Spleen (tissue), 11 donors: ENCODE results near the gene DDX20. TPM values are rescaled to one million over a fixed set of nuclear protein-coding genes. Genes with fewer than 3 reads are reported as not detected.
A peak's percentile ranks its signal among the peaks of the same experiment; 100 is the strongest.

Experiments used
- DNase-seq: peaks from one replicate; pipeline ENCODE4 v3.0.0-alpha.2; 2020
- H3K27ac ChIP-seq, 8 donors: fragments of 200-600 bp; sonication (generic) in 7 of 8; 1 replicate in 4 of 8; 2 replicates in 4 of 8; pipeline versions ENCODE4 v1.5.0 to v1.8.0; 2016 to 2021; ENCODE audit warnings: inconsistent platforms in 4 of 8, mild to moderate bottlenecking in 4 of 8, moderate library complexity in 1 of 8
- H3K27me3 ChIP-seq, 7 donors: fragments of 200-600 bp; sonication (generic) in 6 of 7; replicated peaks in 1 of 7; 1 replicate in 4 of 7; 2 replicates in 3 of 7; pipeline versions ENCODE4 v1.5.0 to v1.8.0; 2016 to 2021; ENCODE audit warnings: inconsistent platforms in 3 of 7, mild to moderate bottlenecking in 1 of 7
- H3K36me3 ChIP-seq, 6 donors: fragments of 200-600 bp; sonication (generic) in 5 of 6; 1 replicate in 4 of 6; 2 replicates in 2 of 6; pipeline versions ENCODE4 v1.5.0 to v1.8.0; 2016 to 2021; ENCODE audit warnings: inconsistent platforms in 2 of 6
- H3K4me1 ChIP-seq, 6 donors: fragments of 200-600 bp; sonication (generic) in 5 of 6; 1 replicate in 3 of 6; 2 replicates in 3 of 6; pipeline versions ENCODE4 v1.5.0 to v1.8.0; 2016 to 2021; ENCODE audit warnings: inconsistent platforms in 3 of 6
- H3K4me3 ChIP-seq, 8 donors: fragments of 200-600 bp; sonication (generic) in 7 of 8; 1 replicate in 4 of 8; 2 replicates in 4 of 8; pipeline versions ENCODE4 v1.5.0 to v1.8.0; 2016 to 2021; ENCODE audit warnings: inconsistent platforms in 4 of 8, mild to moderate bottlenecking in 4 of 8, moderate library complexity in 2 of 8
- H3K9me3 ChIP-seq, 8 donors: fragments of 200-600 bp; sonication (generic) in 7 of 8; 1 replicate in 4 of 8; 2 replicates in 4 of 8; pipeline versions ENCODE4 v1.5.0 to v1.8.0; 2016 to 2021; ENCODE audit warnings: inconsistent platforms in 4 of 8
- CTCF ChIP-seq, 11 experiments: fragments of 200-600 bp in 7 of 11; fragments of 450-650 bp in 4 of 11; sonication (generic) in 4 of 11; IDR thresholded peaks in 8 of 11; conservative IDR thresholded peaks in 3 of 11; 1 replicate in 7 of 11; 2 replicates in 4 of 11; pipeline versions ENCODE4 v1.4.0 to v1.8.0; 2016 to 2021; ENCODE audit warnings: antibody characterized with exemption in 11 of 11, inconsistent platforms in 4 of 11, mild to moderate bottlenecking in 1 of 11
- POLR2A ChIP-seq, 3 donors: fragments of 450-650 bp; IDR thresholded peaks; one replicate each; pipeline ENCODE4 v1.5.1; 2017; ENCODE audit warnings: antibody characterized with exemption in 3 of 3, mild to moderate bottlenecking in 1 of 3
- POLR2AphosphoS5 ChIP-seq, 3 donors: sonication (generic); formaldehyde crosslinking; IDR thresholded peaks; one replicate each; pipeline ENCODE4 v1.5.1; 2017; ENCODE audit warnings: antibody characterized with exemption in 3 of 3
- WGBS, 5 donors: extraction: QIAGEN DNeasy Blood & Tissue Kit in 3 of 5; methylation state at CpG; one replicate each; pipeline versions ENCODE4 v1.1.5 to v1.1.7; 2013 to 2018; 5-methylcytosine and 5-hydroxymethylcytosine counted together
- intact Hi-C: fragments of 100-400 bp; cut with DNase I; formaldehyde crosslinking; loops from one replicate; pipeline ENCODE4 v1.15.0; 2023; ENCODE audit warnings: low total_unique reads
- polyA plus RNA-seq, 3 donors: library from polyadenylated mRNA; stranded (reverse); fragments of 200-250 nt; gene quantifications; one replicate each; pipeline ENCODE4 v1.2.1, GENCODE V29; 2013
- total RNA-seq, 7 donors: library from RNA; depleted of rRNA in 3 of 7; stranded (reverse); fragments of >200 nt in 3 of 7; fragmentation: NEBNext Ultra II Directional in 4 of 7; extraction: Animal tissue kit (Norgen Biotek cat#: 25700) in 4 of 7; gene quantifications; one replicate each; pipeline versions ENCODE4 v1.1.0 to v1.2.1, GENCODE V29; 2016 to 2021
- donor health status: healthy with polysubstance abuse.
- donor health status: DM: no; HTN: no; CAD: no; lungs with moderate emphysema.
- donor health status: DM: no; HTN: no; CAD: no.
- donor health status: Bipolar disorder and iron deficiency.
- donor health status: healthy.
- donor health status: DM: no; HTN: no; CAD: no.
- donor health status: DM: yes; HTN: yes; CAD: no.

The DDX20 gene
- total and polyA plus RNA-seq, 10 donors: 7.6 to 40.3 (median 13.3) TPM

GRCh38 chr1:111719674-111720132 is 36.0 kb upstream of the DDX20 start:
- WGBS, 5 donors: 60 to 89% (median 67%) methylated on average over 4 of the region's 4 CpGs
- H3K36me3 ChIP-seq: peaks cover 0 to 22% (median 7%) of the 10 kb centered on the region in 6 donors
- H3K9me3 ChIP-seq: no peaks in the 10 kb centered on the region
- no peak for TF ChIP-seq POLR2A (IDR thresholded peaks at IDR 0.05)
- no peak for TF ChIP-seq POLR2AphosphoS5 (IDR thresholded peaks at IDR 0.05)
- no peak for TF ChIP-seq CTCF (IDR thresholded peaks at IDR 0.05 in 8 of 11, conservative IDR thresholded peaks at IDR 0.05 in 3 of 11)
- no peak for DNase-seq
- peaks cover 0 to 57% (median 20%) of the 10 kb centered on the region in 6 donors for H3K4me1 ChIP-seq
- H3K4me3 ChIP-seq: peak overlapping the region in 1 of 8 donors; percentile 35
- H3K27ac ChIP-seq: peak overlapping the region in 4 of 8 donors; percentile 63 to 93 (median 84)
- intact Hi-C loops: loop anchor here (5.0 kb wide), 1 partner anchor 33 kb away; no protein-coding TSS in a partner anchor
- no peaks in the 10 kb centered on the region for H3K27me3 ChIP-seq

- peak overlapping the region in 7 of 8 donors; percentile 58 to 93 (median 76) for H3K27ac ChIP-seq
- WGBS, 5 donors: 58 to 73% (median 71%) methylated on average over 7 of the region's 7 CpGs
- DNase-seq: no peak
- H3K4me3 ChIP-seq: peak overlapping the region in 1 of 8 donors; percentile 35
- H3K36me3 ChIP-seq: peaks cover 0 to 19% (median 7%) of the 10 kb centered on the region in 6 donors
- intact Hi-C loops: no loop called here
- TF ChIP-seq POLR2A (IDR thresholded peaks at IDR 0.05) (no peak), POLR2AphosphoS5 (IDR thresholded peaks at IDR 0.05) (peak in 2 of 3 donors; percentile 3 to 22), CTCF (IDR thresholded peaks at IDR 0.05 in 8 of 11, conservative IDR thresholded peaks at IDR 0.05 in 3 of 11) (no peak)
- no peaks in the 10 kb centered on the region for H3K27me3 ChIP-seq
- no peaks in the 10 kb centered on the region for H3K9me3 ChIP-seq
- peaks cover 0 to 60% (median 22%) of the 10 kb centered on the region in 6 donors for H3K4me1 ChIP-seq
Measured at GRCh38 chr1:111720274-111720976, 35.3 kb upstream of the DDX20 start.

DNA sequence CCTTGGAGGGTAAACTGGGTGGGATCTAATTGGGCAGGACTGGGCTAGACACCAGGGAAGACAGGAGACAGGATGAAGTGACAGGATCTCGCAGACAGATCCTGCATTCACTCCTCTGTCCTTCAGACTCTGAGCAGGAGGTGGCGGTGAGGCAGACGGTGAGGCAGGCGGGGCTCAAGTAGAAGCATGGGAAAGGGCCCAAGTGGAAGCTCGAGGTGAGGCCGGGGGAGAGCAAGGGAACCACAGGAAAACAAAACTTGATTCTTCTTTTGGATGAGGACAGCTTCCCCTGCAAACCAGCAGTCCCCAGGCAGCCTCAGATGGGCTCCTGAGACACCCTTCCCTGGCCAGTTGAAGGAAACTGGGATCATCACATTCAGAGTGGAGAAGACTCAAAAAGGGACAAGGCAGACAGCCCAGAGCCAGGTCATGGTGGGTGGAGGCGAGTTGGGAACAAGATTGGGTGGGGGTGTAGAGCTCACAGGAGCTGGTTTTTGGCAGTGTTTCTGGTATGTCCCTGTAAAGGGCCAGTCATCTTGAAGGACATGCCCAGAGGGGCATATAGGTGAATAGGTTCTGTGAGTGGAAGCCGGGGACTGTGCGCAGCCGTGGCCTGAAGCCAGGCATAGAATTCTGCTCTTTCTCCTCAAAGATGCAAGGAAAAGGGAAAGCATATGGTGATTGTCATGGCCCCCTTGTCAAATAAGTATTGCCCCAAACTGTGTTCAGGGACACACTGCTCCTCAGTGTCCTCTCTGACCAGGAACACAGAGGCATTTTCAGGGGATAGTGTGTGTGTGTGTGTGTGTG is 34.5 kb upstream of the DDX20 start:
- intact Hi-C loops: no loop called here
- H3K9me3 ChIP-seq: no peaks in the 10 kb centered on the region
- peak overlapping the region in 6 of 8 donors; percentile 58 to 93 (median 78) for H3K27ac ChIP-seq
- H3K27me3 ChIP-seq: no peaks in the 10 kb centered on the region
- H3K36me3 ChIP-seq: peaks cover 0 to 14% (median 6%) of the 10 kb centered on the region in 6 donors
- peak overlapping the region in 1 of 8 donors; percentile 9 for H3K4me3 ChIP-seq
- no peak for TF ChIP-seq POLR2A (IDR thresholded peaks at IDR 0.05)
- peak; percentile 19 to 45 (median 36) for TF ChIP-seq POLR2AphosphoS5 (IDR thresholded peaks at IDR 0.05)
- peaks cover 0 to 61% (median 22%) of the 10 kb centered on the region in 6 donors for H3K4me1 ChIP-seq
- 73 to 83% (median 77%) methylated on average over 10 of the region's 10 CpGs for WGBS, 5 donors
- DNase-seq: no peak

DNA sequence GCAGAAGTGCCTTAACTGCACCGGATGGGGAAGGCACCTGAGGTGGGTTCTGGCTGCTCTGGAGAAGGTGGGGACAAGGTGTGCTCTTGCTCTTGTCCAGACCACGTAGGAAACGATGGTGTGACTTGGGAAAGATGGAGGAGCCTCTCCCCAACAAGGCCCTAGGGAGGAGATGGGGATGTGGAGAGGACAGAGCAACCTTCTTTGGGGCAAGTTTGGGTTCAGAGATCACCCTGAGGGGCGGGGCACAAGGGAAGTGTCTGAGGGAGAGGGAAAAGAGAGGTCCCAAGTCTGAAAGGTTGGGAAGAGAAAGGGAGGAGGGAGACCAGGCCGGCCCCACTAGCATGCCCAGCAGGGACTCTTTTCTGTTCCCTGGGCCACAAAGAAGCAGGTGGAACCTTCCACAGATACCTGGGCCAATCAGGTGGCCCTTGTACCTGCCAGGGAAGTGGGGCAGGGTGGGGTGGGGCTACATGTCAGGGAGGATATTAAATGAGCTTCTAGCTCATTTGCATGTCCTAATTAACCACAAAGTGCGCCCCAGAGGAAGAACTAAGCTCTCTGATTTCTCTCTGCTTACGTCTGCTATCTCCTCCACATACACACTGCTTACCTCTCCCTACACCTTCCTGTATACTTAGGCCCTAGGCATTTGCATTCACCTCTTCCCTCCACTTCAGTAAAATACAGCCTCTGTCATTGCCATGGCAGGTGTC is 32.5 kb upstream of the DDX20 start:
- Histone ChIP-seq H3K36me3 (peaks cover 0 to 21% (median 3%) of the 10 kb centered on the region in 6 donors), H3K4me3 (no peak overlapping the region), H3K27me3 (no peaks in the 10 kb centered on the region), H3K4me1 (peaks cover 0 to 61% (median 22%) of the 10 kb centered on the region in 6 donors), H3K9me3 (no peaks in the 10 kb centered on the region), H3K27ac (peak overlapping the region in 2 of 8 donors; percentile 45 to 93)
- no peak for DNase-seq
- TF ChIP-seq POLR2AphosphoS5 (IDR thresholded peaks at IDR 0.05): peak in 1 of 3 donors; percentile 15
- no peak for TF ChIP-seq POLR2A (IDR thresholded peaks at IDR 0.05)
- intact Hi-C loops: no loop called here
- WGBS, 5 donors: 76 to 84% (median 81%) methylated on average over 7 of the region's 7 CpGs
